ENCODE measurements around the gene KARS1. TPM values are rescaled to one million over a fixed set of nuclear protein-coding genes. Genes with fewer than 3 reads are reported as not detected.

Gene KARS1
- polyA plus RNA-seq, 3 donors: 126 to 150 (median 137) TPM

GRCh38 chr16:75640598-75640997, 6.9 kb downstream of the KARS1 start:
- no peak for DNase-seq (ENCODE audit: extremely low read depth in 1 of 11, low read depth in 9 of 11, low spot score in 4 of 11)

- DNase-seq (ENCODE audit: extremely low read depth in 1 of 11, low read depth in 9 of 11, low spot score in 4 of 11): no peak
Measured at GRCh38 chr16:75635036-75635435, 12.4 kb downstream of the KARS1 start.

GRCh38 chr16:75632857-75633256, 14.6 kb downstream of the KARS1 start:
- DNase-seq (ENCODE audit: extremely low read depth in 1 of 11, low read depth in 9 of 11, low spot score in 4 of 11): no peak

- no peak for DNase-seq (ENCODE audit: extremely low read depth in 1 of 11, low read depth in 9 of 11, low spot score in 4 of 11)
Measured at GRCh38 chr16:75630052-75630451, 17.4 kb downstream of the KARS1 start.

GRCh38 chr16:75629132-75629531, 18.3 kb downstream of the KARS1 start:
- DNase-seq (ENCODE audit: extremely low read depth in 1 of 11, low read depth in 9 of 11, low spot score in 4 of 11): no peak

GRCh38 chr16:75628351-75628750, 19.1 kb downstream of the KARS1 start:
- no peak for DNase-seq (ENCODE audit: extremely low read depth in 1 of 11, low read depth in 9 of 11, low spot score in 4 of 11)

- no peak for DNase-seq (ENCODE audit: extremely low read depth in 1 of 11, low read depth in 9 of 11, low spot score in 4 of 11)
Measured at GRCh38 chr16:75627851-75628250, 19.6 kb downstream of the KARS1 start.

GRCh38 chr16:75626806-75627205, 20.7 kb downstream of the KARS1 start:
- DNase-seq (ENCODE audit: extremely low read depth in 1 of 11, low read depth in 9 of 11, low spot score in 4 of 11): no peak

GRCh38 chr16:75624921-75625334, 22.5 kb downstream of the KARS1 start:
- no peak for DNase-seq (ENCODE audit: extremely low read depth in 1 of 11, low read depth in 9 of 11, low spot score in 4 of 11)

GRCh38 chr16:75622761-75623605, 24.5 kb downstream of the KARS1 start, which contains the start of gene ADAT1:
Gene ADAT1 (minus strand): TSS chr16:75623281. CDS start chr16:75620799, 2,482 bp downstream.
- peak; percentile 95 to 99 (median 97) for DNase-seq (ENCODE audit: extremely low read depth in 1 of 11, low read depth in 9 of 11, low spot score in 4 of 11)

- peak in 3 of 11 donors; percentile 8 to 14 (median 11) for DNase-seq (ENCODE audit: extremely low read depth in 1 of 11, low read depth in 9 of 11, low spot score in 4 of 11)
Measured at GRCh38 chr16:75621170-75621477, 26.3 kb downstream of the KARS1 start.

GRCh38 chr16:75620326-75621169, 26.9 kb downstream of the KARS1 start:
- DNase-seq (ENCODE audit: extremely low read depth in 1 of 11, low read depth in 9 of 11, low spot score in 4 of 11): no peak

- no peak for DNase-seq (ENCODE audit: extremely low read depth in 1 of 11, low read depth in 9 of 11, low spot score in 4 of 11)
Measured at GRCh38 chr16:75618780-75619179, 28.7 kb downstream of the KARS1 start.

GRCh38 chr16:75617121-75617520, 30.3 kb downstream of the KARS1 start:
- no peak for DNase-seq (ENCODE audit: extremely low read depth in 1 of 11, low read depth in 9 of 11, low spot score in 4 of 11)

- no peak for DNase-seq (ENCODE audit: extremely low read depth in 1 of 11, low read depth in 9 of 11, low spot score in 4 of 11)
Measured at GRCh38 chr16:75616521-75617010, 30.9 kb downstream of the KARS1 start.

- no peak for DNase-seq (ENCODE audit: extremely low read depth in 1 of 11, low read depth in 9 of 11, low spot score in 4 of 11)
Measured at GRCh38 chr16:75615619-75616018, 31.8 kb downstream of the KARS1 start.

GRCh38 chr16:75614066-75614897, 33.2 kb downstream of the KARS1 start:
- DNase-seq (ENCODE audit: extremely low read depth in 1 of 11, low read depth in 9 of 11, low spot score in 4 of 11): no peak

- DNase-seq (ENCODE audit: extremely low read depth in 1 of 11, low read depth in 9 of 11, low spot score in 4 of 11): no peak
Measured at GRCh38 chr16:75606507-75606906, 41.0 kb downstream of the KARS1 start.

GRCh38 chr16:75603241-75603640, 44.2 kb downstream of the KARS1 start:
- DNase-seq (ENCODE audit: extremely low read depth in 1 of 11, low read depth in 9 of 11, low spot score in 4 of 11): no peak

All from renal cortex interstitium (tissue), 11 donors.